GM21423 (cell line): ENCODE results near the gene TFCP2.

Experiments
- ATAC-seq: cut with Tn5 transposase; IDR thresholded peaks from one replicate; pipeline ENCODE4 v1.9.1; 2021; ENCODE audit warnings: mild to moderate bottlenecking, moderate library complexity; ENCODE audit not compliant: unreplicated experiment

The TFCP2 gene

DNA sequence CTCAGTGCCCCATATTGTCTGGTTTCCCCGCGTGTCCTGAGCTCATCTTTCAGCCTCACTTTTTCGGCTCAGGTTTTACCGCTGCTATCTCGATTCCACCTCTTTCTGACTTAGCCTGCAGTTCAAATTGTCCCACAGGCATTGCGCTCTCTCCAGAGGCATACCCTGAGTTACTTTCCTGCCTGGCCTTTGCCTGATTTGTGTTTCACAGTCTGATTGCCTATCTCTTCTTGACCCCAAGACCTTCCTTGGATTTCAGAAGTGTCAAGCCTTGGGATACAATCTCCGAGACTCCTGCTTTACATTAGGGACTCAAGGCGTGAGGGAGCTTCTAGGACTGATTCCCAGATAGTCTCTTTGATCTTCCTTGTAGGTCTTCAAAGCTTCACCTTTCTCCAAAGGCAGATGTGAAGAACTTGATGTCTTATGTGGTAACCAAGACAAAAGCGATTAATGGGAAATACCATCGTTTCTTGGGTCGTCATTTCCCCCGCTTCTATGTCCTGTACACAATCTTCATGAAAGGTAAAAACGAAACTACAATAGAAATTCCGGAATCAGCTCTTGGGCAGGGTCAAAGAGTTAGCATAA is 124.2 kb downstream of the TFCP2 start:
- no peak for ATAC-seq

DNA sequence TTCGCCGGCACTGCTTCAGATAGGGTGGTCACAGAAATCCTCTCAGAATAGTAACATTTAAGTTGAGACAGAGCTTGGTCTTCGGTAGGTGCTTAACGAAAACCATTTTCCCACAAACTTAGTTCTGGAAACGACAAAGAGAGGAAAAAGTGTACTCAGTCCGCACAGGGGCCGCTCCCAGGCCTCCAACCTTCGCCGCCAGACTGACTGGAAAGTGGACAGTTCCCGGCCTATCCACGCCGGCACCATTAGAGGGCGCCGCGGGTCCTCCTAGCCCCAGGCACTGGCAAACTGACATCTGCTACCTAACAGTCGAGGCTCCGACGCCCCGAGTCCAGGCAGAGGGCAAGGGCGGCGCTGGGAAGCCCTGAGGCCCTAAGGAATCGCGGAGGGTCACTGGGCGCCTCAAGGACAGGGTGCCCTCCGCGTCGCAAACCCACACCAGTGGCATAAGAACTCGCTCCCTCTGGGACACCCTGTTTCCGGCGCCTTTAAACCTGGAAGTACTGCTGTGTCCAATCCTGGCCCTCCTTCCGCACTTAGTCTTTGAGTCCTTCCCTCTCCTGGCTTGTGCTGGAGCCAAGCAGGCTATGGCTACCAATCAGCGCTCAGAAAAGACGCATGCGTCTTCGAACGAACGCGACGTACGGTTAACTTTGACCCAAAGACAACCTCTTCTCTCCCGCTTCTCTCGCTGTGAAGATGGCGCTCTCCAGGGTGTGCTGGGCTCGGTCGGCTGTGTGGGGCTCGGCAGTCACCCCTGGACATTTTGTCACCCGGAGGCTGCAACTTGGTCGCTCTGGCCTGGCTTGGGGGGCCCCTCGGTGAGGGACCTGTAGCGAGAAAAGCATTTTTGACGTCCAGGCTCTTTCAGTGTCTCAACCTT is 125.0 kb downstream of the TFCP2 start, which contains the start of gene LETMD1:
Gene LETMD1, plus strand, starts transcription at position 673 of the 886 bp plus-strand sequence. Its CDS starts 30 bp downstream, at position 703.
- peak; percentile 95 for ATAC-seq
